Measurements from ENCODE around the gene COP1.
"Not testable (repeated sequence)": the region's sequence is repeated elsewhere in the genome, so short reads cannot be mapped to it uniquely, and the experiment has no call there.

COP1 gene

DNA sequence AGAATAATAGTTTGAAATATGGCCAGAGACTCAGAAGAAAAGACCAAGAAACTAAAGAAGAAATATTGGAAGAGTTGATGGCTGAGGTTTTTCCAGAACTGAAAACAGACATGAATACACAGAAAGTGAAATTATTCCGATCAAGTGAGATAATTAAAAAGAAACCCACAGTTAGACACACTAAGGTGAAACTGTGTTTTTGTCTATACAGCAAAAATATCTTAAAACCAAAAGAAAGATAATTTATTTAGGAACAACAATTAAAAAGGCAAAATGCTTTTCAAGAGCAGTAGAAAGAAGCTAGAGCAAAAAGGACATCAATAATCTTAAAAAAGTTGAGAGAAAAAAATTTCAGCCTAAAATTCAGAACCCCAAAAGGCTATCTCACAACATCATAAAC, 116.3 kb downstream of the COP1 start:
- no peak for DNase-seq (ENCODE audit: low read depth)

DNA sequence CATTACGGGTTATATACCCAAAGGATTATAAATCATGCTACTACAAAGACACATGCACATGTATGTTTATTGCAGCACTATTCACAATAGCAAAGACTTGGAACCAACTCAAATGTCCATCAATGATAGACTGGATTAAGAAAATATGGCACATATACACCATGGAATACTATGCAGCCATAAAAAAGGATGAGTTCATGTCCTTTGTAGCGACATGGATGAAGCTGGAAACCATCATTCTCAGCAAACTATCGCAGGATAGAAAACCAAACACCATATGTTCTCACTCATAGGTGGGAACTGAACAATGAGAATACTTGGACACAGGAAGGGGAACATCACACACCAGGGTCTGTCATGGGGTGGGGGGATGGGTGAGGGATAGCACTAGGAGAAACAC, 119.3 kb downstream of the COP1 start:
- not testable (repeated sequence) for H3K4me3 ChIP-seq (ENCODE audit: low read depth, low read length); DNase-seq (ENCODE audit: low read depth)

More for the DNA sequence above, 116.3 kb downstream of the COP1 start:
- TF ChIP-seq, protein P1, sequence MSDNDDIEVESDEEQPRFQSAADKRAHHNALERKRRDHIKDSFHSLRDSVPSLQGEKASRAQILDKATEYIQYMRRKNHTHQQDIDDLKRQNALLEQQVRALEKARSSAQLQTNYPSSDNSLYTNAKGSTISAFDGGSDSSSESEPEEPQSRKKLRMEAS (IDR thresholded peaks at IDR 0.05; ENCODE audit: low read depth, low read length) = no peak
- TF ChIP-seq MYC (IDR thresholded peaks at IDR 0.05; ENCODE audit: low read depth, low read length) (no peak), POLR2A (IDR thresholded peaks at IDR 0.05; ENCODE audit: extremely low read depth, insufficient read length) (no peak)
- TF ChIP-seq, protein P2, sequence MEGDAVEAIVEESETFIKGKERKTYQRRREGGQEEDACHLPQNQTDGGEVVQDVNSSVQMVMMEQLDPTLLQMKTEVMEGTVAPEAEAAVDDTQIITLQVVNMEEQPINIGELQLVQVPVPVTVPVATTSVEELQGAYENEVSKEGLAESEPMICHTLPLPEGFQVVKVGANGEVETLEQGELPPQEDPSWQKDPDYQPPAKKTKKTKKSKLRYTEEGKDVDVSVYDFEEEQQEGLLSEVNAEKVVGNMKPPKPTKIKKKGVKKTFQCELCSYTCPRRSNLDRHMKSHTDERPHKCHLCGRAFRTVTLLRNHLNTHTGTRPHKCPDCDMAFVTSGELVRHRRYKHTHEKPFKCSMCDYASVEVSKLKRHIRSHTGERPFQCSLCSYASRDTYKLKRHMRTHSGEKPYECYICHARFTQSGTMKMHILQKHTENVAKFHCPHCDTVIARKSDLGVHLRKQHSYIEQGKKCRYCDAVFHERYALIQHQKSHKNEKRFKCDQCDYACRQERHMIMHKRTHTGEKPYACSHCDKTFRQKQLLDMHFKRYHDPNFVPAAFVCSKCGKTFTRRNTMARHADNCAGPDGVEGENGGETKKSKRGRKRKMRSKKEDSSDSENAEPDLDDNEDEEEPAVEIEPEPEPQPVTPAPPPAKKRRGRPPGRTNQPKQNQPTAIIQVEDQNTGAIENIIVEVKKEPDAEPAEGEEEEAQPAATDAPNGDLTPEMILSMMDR (IDR thresholded peaks at IDR 0.05; ENCODE audit: low read depth, low read length) = no peak
- no peak overlapping the region for H3K4me3 ChIP-seq (ENCODE audit: low read depth, low read length)

DNA sequence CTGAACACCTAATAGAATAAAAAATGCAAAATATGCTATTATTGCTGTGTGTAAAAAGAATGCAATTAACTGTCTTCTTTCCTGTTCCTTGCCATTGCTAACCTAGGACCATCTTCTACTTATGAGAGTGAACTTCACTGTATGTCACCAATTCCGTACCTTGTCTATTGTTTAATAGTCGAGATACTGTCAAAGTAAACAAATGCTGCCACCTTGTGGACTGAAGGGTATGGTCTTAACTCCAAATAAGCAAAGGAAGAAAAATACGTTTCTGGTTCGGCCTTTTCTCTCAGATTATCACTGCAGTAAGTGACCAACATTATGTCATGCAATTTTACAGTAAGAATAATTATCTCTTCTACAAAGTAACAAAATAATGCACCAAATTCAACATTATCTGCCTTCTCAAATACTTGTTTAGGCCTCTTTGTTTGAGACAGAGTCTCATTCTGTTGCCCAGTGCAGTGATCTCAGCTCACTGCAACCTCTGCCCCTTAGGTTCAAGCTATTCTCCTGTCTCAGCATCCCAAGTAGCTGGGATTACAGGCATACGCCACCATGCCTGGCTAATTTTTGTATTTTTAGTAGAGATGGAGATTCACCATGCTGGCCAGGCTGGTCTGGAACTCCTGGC, 133.4 kb downstream of the COP1 start:
- DNase-seq (ENCODE audit: low read depth) = peak; percentile 71
- no peak for TF ChIP-seq MYC (IDR thresholded peaks at IDR 0.05; ENCODE audit: low read depth, low read length)
- TF ChIP-seq POLR2A (IDR thresholded peaks at IDR 0.05; ENCODE audit: extremely low read depth, insufficient read length) = no peak
- TF ChIP-seq, protein P2 (IDR thresholded peaks at IDR 0.05; ENCODE audit: low read depth, low read length) = peak; percentile 41
- TF ChIP-seq, protein P1 (IDR thresholded peaks at IDR 0.05; ENCODE audit: low read depth, low read length) = no peak

DNA sequence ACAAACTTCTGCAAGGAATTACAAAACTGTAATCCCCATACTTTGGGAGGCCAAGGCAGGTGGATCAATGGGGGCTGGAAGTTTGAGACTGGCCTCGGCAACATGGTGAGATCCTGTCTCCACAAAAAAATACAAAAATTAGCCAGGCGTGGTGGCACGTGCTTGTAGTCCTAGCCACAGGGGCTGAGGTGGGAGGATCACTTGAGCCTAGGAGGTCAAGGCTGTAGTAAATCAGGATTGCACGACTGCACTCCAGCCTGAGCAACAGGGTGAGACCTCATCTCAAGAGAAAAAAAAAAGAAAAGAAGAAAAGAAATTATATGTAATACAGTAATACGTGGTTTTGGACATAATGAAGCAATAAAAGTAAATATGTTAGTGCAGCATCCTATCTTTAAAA, 138.2 kb downstream of the COP1 start:
- DNase-seq (ENCODE audit: low read depth) = no peak
- no peak overlapping the region for H3K4me3 ChIP-seq (ENCODE audit: low read depth, low read length)
- TF ChIP-seq, protein P2 (IDR thresholded peaks at IDR 0.05; ENCODE audit: low read depth, low read length) = no peak
- TF ChIP-seq MYC (IDR thresholded peaks at IDR 0.05; ENCODE audit: low read depth, low read length) = no peak
- TF ChIP-seq, protein P1 (IDR thresholded peaks at IDR 0.05; ENCODE audit: low read depth, low read length) = no peak
- TF ChIP-seq POLR2A (IDR thresholded peaks at IDR 0.05; ENCODE audit: extremely low read depth, insufficient read length) = no peak

More for the DNA sequence above, 133.4 kb downstream of the COP1 start:
- no peak overlapping the region for H3K4me3 ChIP-seq (ENCODE audit: low read depth, low read length)

DNA sequence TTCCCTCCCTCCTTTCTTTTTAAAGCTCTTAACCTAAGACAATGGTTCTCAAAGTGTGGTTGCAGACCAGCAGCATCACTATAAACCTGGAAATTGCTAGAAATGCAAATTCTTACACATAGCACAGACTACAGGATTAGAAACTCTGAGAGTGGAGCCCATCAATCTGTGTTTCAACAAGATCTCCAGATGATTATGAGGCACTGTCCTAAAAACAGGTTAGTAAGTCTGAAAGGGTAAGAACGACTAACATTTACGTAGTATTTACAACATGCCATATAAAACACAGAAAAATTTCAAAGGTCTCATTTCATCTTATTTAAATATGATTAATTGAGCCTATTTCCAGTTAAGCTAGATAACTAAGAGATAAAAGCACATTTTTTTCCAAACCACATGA, 138.8 kb downstream of the COP1 start:
- no peak for DNase-seq (ENCODE audit: low read depth)
- TF ChIP-seq, protein P1 (IDR thresholded peaks at IDR 0.05; ENCODE audit: low read depth, low read length) = no peak
- no peak for TF ChIP-seq MYC (IDR thresholded peaks at IDR 0.05; ENCODE audit: low read depth, low read length)
- TF ChIP-seq POLR2A (IDR thresholded peaks at IDR 0.05; ENCODE audit: extremely low read depth, insufficient read length) = no peak
- TF ChIP-seq, protein P2 (IDR thresholded peaks at IDR 0.05; ENCODE audit: low read depth, low read length) = no peak

DNA sequence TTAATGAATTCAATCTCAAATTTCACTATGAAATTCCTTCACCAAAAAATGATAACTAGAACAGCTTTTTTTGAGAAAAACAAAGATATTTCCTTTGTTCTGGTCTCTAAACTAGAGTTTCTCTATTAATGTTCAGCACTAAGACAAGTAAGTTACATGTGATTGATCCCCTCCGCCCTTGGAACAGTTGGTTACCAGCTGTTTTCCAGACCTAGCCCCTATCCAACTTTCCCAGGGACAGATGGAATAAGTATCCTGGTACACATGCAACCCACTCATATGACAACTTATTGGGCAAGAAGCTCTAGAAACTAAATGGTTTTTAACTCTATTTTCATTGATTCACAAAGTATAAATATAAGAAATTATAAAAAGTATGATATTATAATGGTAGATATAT, 140.4 kb downstream of the COP1 start:
- no peak for TF ChIP-seq MYC (IDR thresholded peaks at IDR 0.05; ENCODE audit: low read depth, low read length)
- no peak for TF ChIP-seq POLR2A (IDR thresholded peaks at IDR 0.05; ENCODE audit: extremely low read depth, insufficient read length)
- TF ChIP-seq, protein P1 (IDR thresholded peaks at IDR 0.05; ENCODE audit: low read depth, low read length) = no peak
- TF ChIP-seq, protein P2 (IDR thresholded peaks at IDR 0.05; ENCODE audit: low read depth, low read length) = no peak
- no peak overlapping the region for H3K4me3 ChIP-seq (ENCODE audit: low read depth, low read length)
- no peak for DNase-seq (ENCODE audit: low read depth)

More for the DNA sequence above, 138.8 kb downstream of the COP1 start:
- H3K4me3 ChIP-seq (ENCODE audit: low read depth, low read length) = no peak overlapping the region

Data from NB4 (cell line).